HG02571 (cell line): ENCODE measurements around the gene GON7.
"Not testable (repeated sequence)": the region's sequence is repeated elsewhere in the genome, so short reads cannot be mapped to it uniquely, and the experiment has no call there.

Experiments used
- ATAC-seq: cut with Tn5 transposase; IDR thresholded peaks from one replicate; pipeline ENCODE4 v1.9.1; 2021; ENCODE audit warnings: mild to moderate bottlenecking, moderate library complexity; ENCODE audit not compliant: unreplicated experiment

Gene GON7

GRCh38 chr14:93200553-93200952, 6.3 kb downstream of the GON7 start:
- ATAC-seq = no peak

- no peak for ATAC-seq
Measured at GRCh38 chr14:93199031-93199430, 7.8 kb downstream of the GON7 start.

GRCh38 chr14:93195316-93195999, 11.4 kb downstream of the GON7 start:
- no peak for ATAC-seq

- ATAC-seq = no peak
Measured at GRCh38 chr14:93186956-93187355, 19.9 kb downstream of the GON7 start.

- no peak for ATAC-seq
Measured at GRCh38 chr14:93186466-93186865, 20.4 kb downstream of the GON7 start.

- ATAC-seq = no peak
Measured at GRCh38 chr14:93185349-93185720, 21.5 kb downstream of the GON7 start.

GRCh38 chr14:93184391-93185348, 22.2 kb downstream of the GON7 start, which contains the start of the genes LYSET and MOAP1:
TSS of gene LYSET (plus strand) at chr14:93185317. CDS start at chr14:93185406, 89 bp downstream.
TSS of gene MOAP1 (minus strand) at chr14:93184897. CDS start at chr14:93184242, 655 bp downstream.
- peak; percentile 79 for ATAC-seq

GRCh38 chr14:93183596-93184317, 23.1 kb downstream of the GON7 start:
- no peak for ATAC-seq

GRCh38 chr14:93175492-93175891, 31.4 kb downstream of the GON7 start:
- ATAC-seq = no peak

GRCh38 chr14:93174731-93175130, 32.1 kb downstream of the GON7 start:
- not testable (repeated sequence) for ATAC-seq

GRCh38 chr14:93173943-93174395, 32.9 kb downstream of the GON7 start:
- ATAC-seq = no peak

GRCh38 chr14:93171376-93171775, 35.5 kb downstream of the GON7 start:
- ATAC-seq = no peak

- ATAC-seq = not testable (repeated sequence)
Measured at GRCh38 chr14:93170141-93170540, 36.7 kb downstream of the GON7 start.

- ATAC-seq = not testable (repeated sequence)
Measured at GRCh38 chr14:93169619-93170018, 37.2 kb downstream of the GON7 start.

- ATAC-seq = not testable (repeated sequence)
Measured at GRCh38 chr14:93168610-93169009, 38.3 kb downstream of the GON7 start.

GRCh38 chr14:93165271-93166265, 41.3 kb downstream of the GON7 start:
- ATAC-seq = not testable (repeated sequence)

- no peak for ATAC-seq
Measured at GRCh38 chr14:93163564-93163963, 43.3 kb downstream of the GON7 start.

GRCh38 chr14:93161411-93161940, 45.4 kb downstream of the GON7 start:
- no peak for ATAC-seq

- ATAC-seq = no peak
Measured at GRCh38 chr14:93160353-93160801, 46.5 kb downstream of the GON7 start.
